ENCODE measurements around the gene PCDHGA3. TPM values are rescaled to one million over a fixed set of nuclear protein-coding genes. Genes with fewer than 3 reads are reported as not detected.

Gene PCDHGA3
- total and polyA plus RNA-seq, 2 donors (not counting 3 experiments of a cell fraction or from before 2014, with no cell fraction given) = 0.88 to 1.1 TPM

DNA sequence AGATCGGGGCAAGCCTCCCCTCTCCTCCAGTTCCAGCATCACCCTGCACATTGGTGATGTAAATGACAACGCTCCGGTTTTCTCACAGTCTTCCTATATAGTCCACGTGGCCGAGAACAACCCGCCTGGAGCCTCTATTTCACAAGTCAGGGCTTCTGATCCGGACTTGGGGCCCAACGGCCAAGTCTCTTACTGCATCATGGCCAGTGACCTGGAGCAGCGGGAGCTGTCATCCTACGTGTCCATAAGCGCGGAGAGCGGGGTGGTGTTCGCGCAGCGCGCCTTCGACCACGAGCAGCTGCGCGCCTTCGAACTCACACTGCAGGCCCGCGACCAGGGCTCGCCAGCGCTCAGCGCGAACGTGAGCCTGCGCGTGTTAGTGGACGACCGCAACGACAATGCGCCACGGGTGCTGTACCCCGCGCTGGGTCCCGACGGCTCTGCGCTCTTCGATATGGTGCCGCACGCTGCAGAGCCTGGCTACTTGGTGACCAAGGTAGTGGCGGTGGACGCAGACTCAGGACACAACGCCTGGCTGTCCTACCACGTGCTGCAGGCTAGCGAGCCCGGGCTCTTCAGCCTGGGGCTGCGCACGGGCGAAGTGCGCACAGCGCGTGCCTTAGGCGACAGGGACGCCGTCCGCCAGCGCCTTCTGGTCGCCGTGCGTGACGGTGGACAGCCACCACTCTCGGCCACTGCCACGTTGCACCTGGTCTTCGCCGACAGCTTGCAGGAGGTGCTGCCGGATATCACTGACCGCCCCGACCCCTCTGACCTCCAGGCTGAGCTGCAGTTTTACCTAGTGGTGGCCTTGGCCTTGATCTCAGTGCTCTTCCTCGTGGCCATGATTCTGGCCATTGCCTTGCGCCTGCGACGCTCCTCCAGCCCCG lies 45.8 kb downstream of the PCDHGA3 start:
- Histone ChIP-seq H3K9ac (replicated peaks; ENCODE audit: extremely low read depth, insufficient read depth, low read length) (no peak overlapping the region), H3K27ac (ENCODE audit: insufficient read depth, low read depth, low read length) (no peak overlapping the region), H3K4me2 (ENCODE audit: insufficient read depth, low read length) (no peak overlapping the region), H3K4me1 (ENCODE audit: control insufficient read depth, extremely low read depth, insufficient read depth, low read length) (no peaks in the 10 kb centered on the region), H3K36me3 (ENCODE audit: control insufficient read depth in 2 of 2, extremely low read depth in 1 of 2, insufficient read depth in 2 of 2, low read length in 2 of 2) (no peaks in the 10 kb centered on the region), H3K9me3 (replicated peaks; ENCODE audit: control insufficient read depth, insufficient read depth, low read length) (peaks cover 2% of the 10 kb centered on the region), H3K9me1 (replicated peaks; ENCODE audit: control insufficient read depth, extremely low read depth, insufficient read depth, low read length) (no peaks in the 10 kb centered on the region), H3K79me2 (ENCODE audit: control insufficient read depth, insufficient read depth, low read length) (no peaks in the 10 kb centered on the region), H4K20me1 (replicated peaks; ENCODE audit: control insufficient read depth, extremely low read depth, insufficient read depth, low read length) (no peaks in the 10 kb centered on the region), H3K4me3 (replicated peaks in 1 of 3; ENCODE audit: insufficient read depth in 1 of 3, low read depth in 1 of 3, low read length in 3 of 3) (no peak overlapping the region), H3K27me3 (ENCODE audit: control insufficient read depth in 2 of 2, insufficient read depth in 2 of 2, low read length in 2 of 2) (peaks cover 31 to 77% of the 10 kb centered on the region in 2 experiments), H2AFZ (ENCODE audit: low read depth, low read length) (no peak overlapping the region)
- ChIA-PET CTCF (interaction anchor here (1.5 to 4.1 kb wide), 8 partner anchors 8 to 178 kb away, joined by 4 to 32 read pairs (median 6); partner anchors contain the start of genes PCDHGA10, PCDHGA12, PCDHGA4 and PCDHGA6), POLR2A (no interaction called here)
- FAIRE-seq (no peak), DNase-seq (ENCODE audit: low read depth, low spot score) (no peak)
- dilution Hi-C loops (cut with MboI; ENCODE audit: extremely low pct_ligation_motif_present, low sequenced_read_pairs) (no loop called here), intact Hi-C loops (cut with micrococcal nuclease) (no loop called here)
- TF ChIP-seq FOS (IDR thresholded peaks at IDR 0.05; ENCODE audit: borderline replicate concordance, insufficient read depth, low read length) (no peak), EZH2 (IDR thresholded peaks at IDR 0.05; ENCODE audit: borderline replicate concordance, low read depth, low read length, severe bottlenecking) (no peak), MYC (IDR thresholded peaks at IDR 0.05; ENCODE audit: low read depth, low read length) (no peak), JUN (IDR thresholded peaks at IDR 0.05; ENCODE audit: borderline replicate concordance, insufficient read depth, insufficient read length, low read depth) (no peak), POLR2AphosphoS5 (IDR thresholded peaks at IDR 0.05; ENCODE audit: insufficient read depth, low read depth, low read length) (no peak), GATA2 (IDR thresholded peaks at IDR 0.05; ENCODE audit: insufficient read depth, insufficient read length, low read depth, low read length) (no peak), POLR2A (IDR thresholded peaks at IDR 0.05; ENCODE audit: low read depth, low read length) (no peak)
- TF ChIP-seq, protein P1, sequence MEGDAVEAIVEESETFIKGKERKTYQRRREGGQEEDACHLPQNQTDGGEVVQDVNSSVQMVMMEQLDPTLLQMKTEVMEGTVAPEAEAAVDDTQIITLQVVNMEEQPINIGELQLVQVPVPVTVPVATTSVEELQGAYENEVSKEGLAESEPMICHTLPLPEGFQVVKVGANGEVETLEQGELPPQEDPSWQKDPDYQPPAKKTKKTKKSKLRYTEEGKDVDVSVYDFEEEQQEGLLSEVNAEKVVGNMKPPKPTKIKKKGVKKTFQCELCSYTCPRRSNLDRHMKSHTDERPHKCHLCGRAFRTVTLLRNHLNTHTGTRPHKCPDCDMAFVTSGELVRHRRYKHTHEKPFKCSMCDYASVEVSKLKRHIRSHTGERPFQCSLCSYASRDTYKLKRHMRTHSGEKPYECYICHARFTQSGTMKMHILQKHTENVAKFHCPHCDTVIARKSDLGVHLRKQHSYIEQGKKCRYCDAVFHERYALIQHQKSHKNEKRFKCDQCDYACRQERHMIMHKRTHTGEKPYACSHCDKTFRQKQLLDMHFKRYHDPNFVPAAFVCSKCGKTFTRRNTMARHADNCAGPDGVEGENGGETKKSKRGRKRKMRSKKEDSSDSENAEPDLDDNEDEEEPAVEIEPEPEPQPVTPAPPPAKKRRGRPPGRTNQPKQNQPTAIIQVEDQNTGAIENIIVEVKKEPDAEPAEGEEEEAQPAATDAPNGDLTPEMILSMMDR (IDR thresholded peaks at IDR 0.05; ENCODE audit: extremely low read depth in 1 of 2, insufficient read depth in 1 of 2, low read depth in 1 of 2, low read length in 2 of 2) = no peak
- TF ChIP-seq, protein P2, sequence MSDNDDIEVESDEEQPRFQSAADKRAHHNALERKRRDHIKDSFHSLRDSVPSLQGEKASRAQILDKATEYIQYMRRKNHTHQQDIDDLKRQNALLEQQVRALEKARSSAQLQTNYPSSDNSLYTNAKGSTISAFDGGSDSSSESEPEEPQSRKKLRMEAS (IDR thresholded peaks at IDR 0.05; ENCODE audit: insufficient read depth, insufficient read length) = no peak
- BruUV-seq (replicated peaks) = no TSS peak

Data from endothelial cell of umbilical vein (primary cell).